Breast epithelium (tissue), 3 donors: ENCODE measurements around the gene MTUS2.

Source experiments
- CTCF ChIP-seq, 3 donors: fragments of 450-650 bp; IDR thresholded peaks; one replicate each; pipeline ENCODE4 v1.5.1; 2016 to 2017; ENCODE audit warnings: antibody characterized with exemption in 3 of 3, mild to moderate bottlenecking in 3 of 3, moderate library complexity in 3 of 3
- POLR2A ChIP-seq: fragments of 450-650 bp; IDR thresholded peaks from one replicate; pipeline ENCODE4 v1.6.1; 2016; ENCODE audit warnings: antibody characterized with exemption, mild to moderate bottlenecking, moderate library complexity

GRCh38 chr13:29541400-29541799, 721.3 kb downstream of the MTUS2 start:
- TF ChIP-seq CTCF (IDR thresholded peaks at IDR 0.05) (no peak), POLR2A (no peak)
